GM18499 (cell line): Measurements from ENCODE around the gene FSCB.
"Not testable (repeated sequence)": the region's sequence is repeated elsewhere in the genome, so short reads cannot be mapped to it uniquely, and the experiment has no call there.

Source experiments
- ATAC-seq: cut with Tn5 transposase; IDR thresholded peaks from one replicate; pipeline ENCODE4 v1.9.1; 2021; ENCODE audit warnings: moderate number of reproducible peaks; ENCODE audit not compliant: insufficient read depth, unreplicated experiment

The FSCB gene, protein sequence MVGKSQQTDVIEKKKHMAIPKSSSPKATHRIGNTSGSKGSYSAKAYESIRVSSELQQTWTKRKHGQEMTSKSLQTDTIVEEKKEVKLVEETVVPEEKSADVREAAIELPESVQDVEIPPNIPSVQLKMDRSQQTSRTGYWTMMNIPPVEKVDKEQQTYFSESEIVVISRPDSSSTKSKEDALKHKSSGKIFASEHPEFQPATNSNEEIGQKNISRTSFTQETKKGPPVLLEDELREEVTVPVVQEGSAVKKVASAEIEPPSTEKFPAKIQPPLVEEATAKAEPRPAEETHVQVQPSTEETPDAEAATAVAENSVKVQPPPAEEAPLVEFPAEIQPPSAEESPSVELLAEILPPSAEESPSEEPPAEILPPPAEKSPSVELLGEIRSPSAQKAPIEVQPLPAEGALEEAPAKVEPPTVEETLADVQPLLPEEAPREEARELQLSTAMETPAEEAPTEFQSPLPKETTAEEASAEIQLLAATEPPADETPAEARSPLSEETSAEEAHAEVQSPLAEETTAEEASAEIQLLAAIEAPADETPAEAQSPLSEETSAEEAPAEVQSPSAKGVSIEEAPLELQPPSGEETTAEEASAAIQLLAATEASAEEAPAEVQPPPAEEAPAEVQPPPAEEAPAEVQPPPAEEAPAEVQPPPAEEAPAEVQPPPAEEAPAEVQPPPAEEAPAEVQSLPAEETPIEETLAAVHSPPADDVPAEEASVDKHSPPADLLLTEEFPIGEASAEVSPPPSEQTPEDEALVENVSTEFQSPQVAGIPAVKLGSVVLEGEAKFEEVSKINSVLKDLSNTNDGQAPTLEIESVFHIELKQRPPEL

DNA sequence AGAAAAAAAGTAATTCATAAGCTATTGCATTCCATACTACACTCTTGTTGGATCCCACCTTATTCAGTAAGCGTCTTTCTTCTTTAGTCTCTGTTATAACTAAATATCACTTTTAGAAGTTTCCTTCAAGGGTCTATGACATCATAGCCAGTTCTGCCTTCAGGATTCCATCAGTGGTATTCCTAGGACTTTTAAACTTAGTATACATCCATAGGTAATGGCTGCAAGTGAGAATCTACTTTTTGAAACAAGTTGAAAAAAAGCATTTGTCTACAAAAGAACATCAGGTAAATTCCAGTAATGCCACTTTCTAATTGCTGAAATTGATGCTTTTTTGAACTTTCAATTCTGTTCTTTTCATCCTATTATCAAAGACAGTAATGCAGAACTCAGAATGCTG lies at the start of gene FSCB:
TSS of gene FSCB (minus strand) at position 101 of the 400 bp plus-strand sequence. CDS start 296 bp downstream, outside the sequence.
- no peak for ATAC-seq

DNA sequence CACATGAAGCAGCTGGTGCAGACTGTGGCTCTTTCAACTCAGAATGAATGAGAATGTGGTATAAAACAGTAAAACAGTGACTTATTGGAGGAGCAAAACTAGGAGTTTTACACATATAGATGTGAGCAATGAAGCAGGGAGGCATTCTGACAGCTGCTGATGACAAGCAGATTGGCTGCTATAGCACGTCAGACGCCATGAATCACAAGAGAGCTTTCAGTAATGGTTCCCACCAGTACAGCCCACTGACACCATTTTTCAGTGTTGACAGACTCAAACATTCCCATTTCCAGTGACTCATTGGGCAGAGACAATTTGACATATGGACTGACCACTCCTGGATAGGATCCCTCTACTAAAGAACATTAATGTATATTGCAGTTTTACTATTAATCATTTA lies 24.6 kb upstream of the FSCB start:
- no peak for ATAC-seq

DNA sequence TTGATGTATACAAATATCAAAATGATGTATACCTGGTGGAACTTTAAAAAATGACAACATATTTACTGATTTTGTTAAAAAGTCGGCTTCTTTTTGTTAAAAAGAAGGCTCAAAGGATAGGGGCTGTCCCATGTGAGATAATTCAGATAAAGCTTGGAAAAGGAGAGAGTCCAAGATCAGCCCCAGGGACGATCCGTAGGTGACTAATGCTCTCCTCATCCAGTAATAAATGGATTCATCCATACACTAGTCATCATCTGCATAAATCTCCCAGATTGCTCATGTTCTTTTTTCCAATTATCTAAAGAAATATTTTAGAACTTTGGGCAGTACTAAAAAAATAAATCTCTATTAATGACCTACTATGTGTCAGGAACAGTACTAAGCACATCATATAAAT lies 23.4 kb upstream of the FSCB start:
- ATAC-seq, result no peak

DNA sequence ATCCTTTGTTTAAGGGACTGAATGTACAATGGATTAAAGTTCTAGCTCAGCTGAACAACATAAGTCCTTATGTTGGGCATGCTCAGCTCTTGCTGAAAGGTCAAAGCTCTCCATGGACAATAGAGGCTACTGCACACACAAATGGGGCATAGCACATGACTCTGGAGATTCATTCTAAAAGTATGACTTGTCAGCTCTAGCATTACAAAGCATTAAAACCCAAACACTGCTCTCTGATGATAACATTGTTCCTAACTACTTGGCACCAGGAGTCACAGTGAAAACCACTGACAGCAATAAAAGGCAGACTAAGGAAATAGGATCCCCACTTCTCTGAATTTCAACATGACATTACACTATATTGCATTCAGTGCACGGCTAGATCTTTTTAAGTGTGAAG lies 21.9 kb upstream of the FSCB start:
- ATAC-seq, result no peak

DNA sequence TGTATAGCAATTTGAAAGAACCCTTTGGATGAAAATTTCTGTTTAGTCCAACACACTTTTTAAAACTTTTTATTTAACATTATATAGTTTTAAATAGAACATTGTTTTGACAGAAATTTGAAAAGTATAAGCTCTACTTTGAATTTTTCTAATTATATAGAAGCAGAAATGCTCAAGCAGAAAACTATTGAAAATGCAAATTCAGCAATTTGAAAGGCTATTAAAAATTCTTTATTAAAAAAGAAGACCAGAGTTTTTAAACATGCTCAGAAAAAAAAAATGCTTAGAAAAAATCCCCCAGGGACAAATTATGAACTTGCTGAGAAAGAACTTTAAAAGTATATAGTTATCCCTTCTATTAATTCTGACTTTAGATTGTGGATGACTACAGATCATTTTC lies 21.1 kb upstream of the FSCB start:
- no peak for ATAC-seq

DNA sequence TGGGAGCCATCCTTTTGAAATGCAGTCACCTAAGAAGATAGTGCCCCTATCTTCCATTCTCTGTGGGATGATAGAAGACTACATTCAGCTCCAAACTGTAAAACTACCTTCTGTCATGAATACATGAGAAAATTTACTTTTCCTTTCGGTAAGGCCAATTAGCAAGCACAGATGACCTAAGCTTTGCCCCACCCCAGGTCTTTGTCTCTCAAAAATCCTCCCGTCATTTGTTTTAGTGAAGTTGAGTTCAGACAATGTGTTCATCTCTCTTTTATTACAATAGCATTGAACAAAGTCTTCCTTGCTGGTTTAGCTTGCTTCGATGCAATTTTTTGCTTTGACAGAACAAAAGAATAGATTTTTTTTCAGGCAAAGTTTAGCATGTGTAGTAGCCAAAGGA lies 18.2 kb upstream of the FSCB start:
- ATAC-seq, result no peak

DNA sequence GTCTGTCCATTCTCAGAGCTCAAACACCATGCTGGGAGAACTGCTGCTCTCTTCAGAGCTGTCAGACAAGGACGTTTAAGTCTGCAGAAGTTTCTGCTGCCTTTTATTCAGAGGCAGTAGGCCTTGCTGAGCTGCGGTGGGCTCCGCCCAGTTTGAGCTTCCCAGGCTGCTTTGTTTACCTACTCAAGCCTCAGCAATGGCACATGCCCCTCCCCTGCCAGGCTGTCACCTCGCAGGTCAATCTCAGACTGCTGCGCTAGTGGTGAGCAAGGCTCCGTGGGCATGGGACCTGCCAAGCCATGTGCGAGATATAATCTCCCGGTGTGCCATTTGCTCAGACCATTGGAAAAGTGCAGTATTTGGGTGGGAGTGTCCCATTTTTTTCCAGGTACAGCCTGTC lies 8.6 kb upstream of the FSCB start:
- ATAC-seq, result not testable (repeated sequence)

DNA sequence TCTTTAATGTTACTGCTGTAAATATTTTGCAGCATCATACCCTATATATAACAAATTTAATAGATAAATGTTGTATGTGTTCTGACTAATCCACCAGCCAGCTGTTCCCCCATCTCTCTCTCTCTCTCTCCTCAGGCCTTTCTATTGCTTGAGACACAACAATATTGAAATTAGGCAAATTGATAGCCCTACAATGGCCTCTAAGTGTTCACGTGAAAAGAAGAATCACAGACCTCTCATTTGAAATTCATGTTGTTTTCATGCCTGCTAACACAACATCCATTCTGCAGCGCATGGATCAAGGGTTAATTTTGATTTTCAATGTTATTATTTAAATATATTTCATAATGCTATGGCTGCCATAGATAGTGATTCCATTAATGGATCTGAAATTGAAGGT lies 1.8 kb upstream of the FSCB start:
- ATAC-seq, result no peak

DNA sequence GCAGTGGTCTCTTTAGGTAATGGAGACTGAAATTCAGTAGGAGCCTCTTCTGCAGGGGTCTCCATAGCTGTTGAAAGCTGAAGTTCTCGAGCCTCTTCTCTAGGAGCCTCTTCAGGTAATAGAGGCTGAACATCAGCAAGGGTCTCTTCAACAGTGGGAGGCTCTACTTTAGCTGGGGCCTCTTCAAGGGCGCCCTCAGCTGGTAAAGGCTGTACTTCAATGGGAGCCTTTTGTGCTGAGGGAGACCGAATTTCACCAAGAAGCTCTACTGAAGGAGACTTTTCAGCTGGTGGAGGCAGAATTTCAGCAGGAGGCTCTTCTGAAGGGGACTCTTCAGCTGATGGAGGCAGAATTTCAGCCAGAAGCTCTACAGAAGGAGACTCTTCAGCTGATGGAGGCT lies 1.5 kb downstream of the FSCB start:
- ATAC-seq, result no peak

DNA sequence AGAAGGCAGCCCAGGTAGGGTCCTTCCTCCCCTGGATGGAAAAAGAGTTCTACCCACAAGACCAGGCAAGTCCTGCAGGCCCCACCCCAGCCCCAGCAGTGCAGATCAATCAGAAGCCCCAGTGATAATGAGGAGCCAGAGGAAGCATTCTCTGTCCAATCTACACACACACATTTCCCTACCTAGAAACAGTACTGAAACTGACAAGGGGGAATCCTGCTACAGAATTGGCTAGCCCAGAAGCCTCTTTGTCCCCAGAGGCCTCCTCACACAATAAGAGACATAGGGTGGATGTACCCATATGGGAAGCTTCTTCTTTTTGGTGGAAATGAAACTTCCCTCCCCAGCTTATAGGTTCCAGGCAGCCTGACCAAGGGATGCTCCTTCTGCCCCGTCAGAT lies 9.9 kb downstream of the FSCB start:
- ATAC-seq, result no peak

DNA sequence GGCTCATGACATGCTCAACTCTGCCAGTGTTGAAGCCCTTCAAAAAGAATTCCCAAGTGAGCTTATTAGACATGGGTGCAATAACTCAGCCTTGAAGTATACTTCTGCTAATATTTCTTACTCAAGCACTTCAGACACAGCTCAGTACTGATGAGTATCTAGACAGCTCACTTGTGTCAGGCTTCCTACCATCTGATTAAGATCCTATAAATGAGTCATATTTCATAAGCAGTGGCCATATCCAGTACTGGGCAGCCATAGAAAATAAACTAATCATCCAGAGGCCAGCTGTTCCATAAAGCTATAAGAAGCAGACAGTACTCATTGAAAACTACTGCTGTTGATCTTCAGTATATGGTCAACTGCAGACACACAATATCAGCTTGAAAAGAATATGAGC lies 12.9 kb downstream of the FSCB start:
- ATAC-seq, result no peak

DNA sequence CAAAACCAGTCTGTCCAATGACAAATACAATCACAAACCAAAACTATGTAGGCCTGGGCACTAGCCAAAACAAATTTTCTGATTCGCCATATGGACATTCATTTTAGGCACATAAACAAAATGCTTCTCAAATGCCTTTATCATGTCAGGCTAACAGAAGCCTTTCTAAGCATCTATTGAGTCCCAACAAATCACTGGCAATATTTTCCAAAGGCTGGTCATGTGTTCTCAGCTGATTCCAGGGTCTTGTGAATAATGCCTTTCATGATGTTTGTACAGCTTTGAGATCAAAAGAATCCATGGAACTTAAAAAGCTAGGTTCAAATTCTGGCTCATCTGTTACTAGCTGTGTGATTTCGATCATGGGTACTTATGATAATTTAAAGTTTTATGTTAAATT lies 16.1 kb downstream of the FSCB start:
- ATAC-seq, result no peak

DNA sequence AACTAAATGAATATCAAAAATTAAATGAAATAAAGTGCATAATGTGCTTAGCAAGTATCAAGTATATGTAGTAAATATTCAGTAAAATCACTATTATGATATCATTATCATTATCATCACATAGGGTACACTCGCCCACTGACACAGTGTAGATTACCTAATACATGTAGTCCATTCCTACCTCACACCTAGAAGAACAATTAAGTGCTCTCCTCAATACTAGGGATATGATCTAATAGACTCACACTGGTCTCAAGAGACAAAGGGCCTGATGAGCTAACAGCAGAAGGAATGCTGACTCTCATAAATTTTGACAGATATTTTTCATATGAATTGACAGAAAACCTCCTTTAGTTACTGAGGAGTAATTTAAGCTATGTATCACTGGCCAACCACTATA lies 29.1 kb downstream of the FSCB start:
- no peak for ATAC-seq

DNA sequence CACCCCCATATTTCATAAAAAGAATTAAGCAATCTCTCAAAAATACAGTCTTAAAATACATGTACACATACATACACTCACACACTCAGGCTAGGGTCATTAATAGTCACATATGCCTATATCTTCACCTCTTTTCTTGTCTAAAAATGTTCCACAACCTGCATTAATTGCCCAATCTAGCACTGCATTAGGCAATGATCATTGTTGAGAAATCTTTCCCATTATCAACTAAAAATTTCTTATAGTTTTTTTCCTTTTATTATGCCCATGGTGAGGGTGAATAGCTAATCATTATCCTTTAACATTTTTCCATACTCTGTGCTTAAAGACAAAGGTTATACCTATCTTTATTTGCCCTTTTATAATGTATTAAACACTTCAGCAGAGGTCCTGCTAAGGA lies 38.3 kb downstream of the FSCB start:
- ATAC-seq, result no peak

DNA sequence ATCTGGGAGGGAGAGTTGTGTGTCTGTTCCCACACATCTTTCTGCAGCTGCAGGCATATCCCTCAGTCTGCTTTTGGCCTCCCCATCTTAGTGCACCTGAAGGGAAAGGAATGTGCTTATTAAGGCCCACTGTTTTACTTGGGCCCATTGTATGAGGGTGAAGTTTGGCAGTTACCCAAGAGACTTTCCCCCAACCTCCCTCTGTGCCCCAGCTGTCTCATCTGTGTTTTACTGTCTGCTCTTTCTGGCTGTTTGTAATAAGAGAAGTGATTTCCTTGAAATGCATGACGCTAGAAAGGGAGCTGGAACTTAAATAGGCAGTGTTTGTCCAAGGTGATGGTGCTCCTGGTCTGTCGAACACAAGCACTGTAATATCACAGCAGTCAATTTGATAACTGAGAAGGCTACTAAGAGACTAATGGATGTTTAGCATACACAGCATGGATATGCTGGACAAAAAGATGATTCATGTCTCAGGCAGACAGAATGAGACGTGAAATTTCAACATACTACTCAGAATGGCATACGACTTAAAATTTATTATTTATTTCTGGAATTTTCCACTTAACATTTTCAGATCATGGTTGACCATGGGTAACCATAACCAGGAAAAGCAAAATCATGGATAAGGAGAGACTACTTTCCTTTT lies 43.6 kb downstream of the FSCB start:
- no peak for ATAC-seq

DNA sequence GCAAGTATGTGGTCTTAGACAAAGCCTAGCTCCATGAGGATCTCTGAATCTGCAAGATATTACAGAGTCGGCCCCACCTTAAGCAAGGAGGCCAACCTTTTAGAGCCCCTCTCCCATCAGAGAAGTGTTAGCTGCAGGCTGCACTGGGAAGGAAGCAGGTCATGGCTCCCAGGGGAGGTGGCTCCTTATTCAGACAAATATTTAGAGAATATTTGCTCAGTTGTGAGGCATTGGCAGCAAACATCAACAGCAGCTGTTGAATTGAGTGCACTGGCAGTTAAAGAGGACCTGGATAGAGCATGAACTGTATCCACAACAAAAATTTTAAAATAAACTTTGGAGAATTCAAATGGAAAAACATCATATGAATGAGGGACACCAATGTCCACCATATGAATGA lies 44.7 kb downstream of the FSCB start:
- ATAC-seq, result no peak

DNA sequence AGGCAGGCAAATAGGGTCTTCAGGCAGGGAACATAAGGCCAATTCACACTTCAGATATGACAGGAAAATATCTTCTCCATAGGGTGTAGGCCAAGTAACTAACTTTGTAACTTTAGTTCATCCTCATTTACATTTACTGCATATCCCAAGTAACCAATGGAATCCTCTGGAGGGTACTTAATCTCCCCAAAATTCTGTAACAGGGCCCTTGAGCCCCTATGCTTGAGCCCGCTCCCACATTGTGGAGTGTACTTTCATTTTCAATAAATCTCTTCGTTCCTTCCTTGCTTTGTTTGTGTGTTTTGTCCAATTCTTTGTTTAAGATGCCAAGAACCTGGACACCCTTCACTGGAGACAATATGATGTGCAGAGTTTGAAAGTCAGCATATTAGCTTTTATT lies 45.3 kb downstream of the FSCB start:
- ATAC-seq, result no peak
